ENCODE results near the gene RNU1-2. TPM values are rescaled to one million over a fixed set of nuclear protein-coding genes. Genes with fewer than 3 reads are reported as not detected.
"Not testable (repeated sequence)": the region's sequence is repeated elsewhere in the genome, so short reads cannot be mapped to it uniquely, and the experiment has no call there.

The RNU1-2 gene
- total and polyA plus RNA-seq, 3 donors from 2014 or later: under 0.01 to 18.9 (median under 0.01) TPM

GRCh38 chr1:16907870-16908758, 12.3 kb downstream of the RNU1-2 start:
- 87 to 88% methylated on average over 15 of the region's 15 CpGs for WGBS, 2 donors
- H3K4me1 ChIP-seq: peaks cover 11% of the 10 kb centered on the region
- H3K9me3 ChIP-seq: no peaks in the 10 kb centered on the region
- intact Hi-C loops (cut with DNase I; ENCODE audit: low total_unique reads): no loop called here
- DNase-seq: no peak
- no peaks in the 10 kb centered on the region for H3K36me3 ChIP-seq (ENCODE audit: low read depth, missing control alignments)
- H3K27ac ChIP-seq: no peak overlapping the region
- no peaks in the 10 kb centered on the region for H3K27me3 ChIP-seq
- H3K4me3 ChIP-seq: no peak overlapping the region
- TF ChIP-seq, protein P1, sequence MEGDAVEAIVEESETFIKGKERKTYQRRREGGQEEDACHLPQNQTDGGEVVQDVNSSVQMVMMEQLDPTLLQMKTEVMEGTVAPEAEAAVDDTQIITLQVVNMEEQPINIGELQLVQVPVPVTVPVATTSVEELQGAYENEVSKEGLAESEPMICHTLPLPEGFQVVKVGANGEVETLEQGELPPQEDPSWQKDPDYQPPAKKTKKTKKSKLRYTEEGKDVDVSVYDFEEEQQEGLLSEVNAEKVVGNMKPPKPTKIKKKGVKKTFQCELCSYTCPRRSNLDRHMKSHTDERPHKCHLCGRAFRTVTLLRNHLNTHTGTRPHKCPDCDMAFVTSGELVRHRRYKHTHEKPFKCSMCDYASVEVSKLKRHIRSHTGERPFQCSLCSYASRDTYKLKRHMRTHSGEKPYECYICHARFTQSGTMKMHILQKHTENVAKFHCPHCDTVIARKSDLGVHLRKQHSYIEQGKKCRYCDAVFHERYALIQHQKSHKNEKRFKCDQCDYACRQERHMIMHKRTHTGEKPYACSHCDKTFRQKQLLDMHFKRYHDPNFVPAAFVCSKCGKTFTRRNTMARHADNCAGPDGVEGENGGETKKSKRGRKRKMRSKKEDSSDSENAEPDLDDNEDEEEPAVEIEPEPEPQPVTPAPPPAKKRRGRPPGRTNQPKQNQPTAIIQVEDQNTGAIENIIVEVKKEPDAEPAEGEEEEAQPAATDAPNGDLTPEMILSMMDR (IDR thresholded peaks at IDR 0.05): no peak
- TF ChIP-seq POLR2A (IDR thresholded peaks at IDR 0.05): no peak

DNA sequence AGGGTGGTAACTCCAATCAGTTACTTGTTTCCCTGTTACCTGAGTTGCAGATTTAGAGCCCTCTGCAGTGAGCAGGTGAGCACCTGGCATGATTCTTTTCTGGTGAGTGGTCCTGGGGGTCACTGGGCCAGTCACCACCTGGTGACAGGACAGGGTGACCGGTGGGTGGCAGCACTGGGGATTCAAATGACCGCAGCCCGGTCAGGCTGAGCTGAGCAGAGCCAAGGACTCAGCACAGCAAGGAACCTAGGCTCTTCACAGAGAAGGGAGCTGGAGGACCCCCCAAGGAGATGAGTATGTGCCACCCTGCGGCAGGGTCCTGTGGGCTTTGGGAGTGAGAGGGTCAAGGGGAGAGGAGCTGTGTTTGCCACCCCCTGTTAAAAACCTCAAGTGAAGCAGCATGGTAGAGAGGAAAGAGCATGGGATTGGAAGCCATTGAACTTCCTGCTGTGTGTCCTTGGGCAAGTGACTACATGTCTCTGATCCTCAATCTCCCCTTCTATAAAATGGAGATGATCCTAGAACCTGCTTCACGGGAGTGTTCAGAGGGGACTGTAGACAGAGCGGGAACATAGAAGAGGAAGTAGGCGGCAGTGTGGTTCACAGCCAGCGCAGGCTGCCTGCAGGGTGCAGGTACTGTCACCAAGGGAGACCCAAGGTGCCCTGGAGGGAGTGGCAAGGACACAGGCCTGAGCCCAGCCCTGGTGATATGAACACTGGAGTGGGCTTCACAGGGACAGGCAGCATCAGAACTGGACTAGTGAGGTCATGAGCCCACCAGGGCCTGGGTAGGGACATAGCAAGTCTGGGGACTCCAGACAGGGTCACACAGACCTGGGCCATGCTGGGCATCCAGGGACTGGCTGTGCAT, 16.3 kb downstream of the RNU1-2 start:
- H3K27ac ChIP-seq; DNase-seq; H3K27me3 ChIP-seq; intact Hi-C loops (cut with DNase I; ENCODE audit: low total_unique reads); H3K9me3 ChIP-seq; H3K4me3 ChIP-seq; H3K36me3 ChIP-seq (ENCODE audit: low read depth, missing control alignments): not testable (repeated sequence)
- WGBS, 2 donors: 88 to 89% methylated on average over 8 of the region's 8 CpGs
- H3K4me1 ChIP-seq: peaks cover 23% of the 10 kb centered on the region
- TF ChIP-seq, protein P1 (IDR thresholded peaks at IDR 0.05): peak in 1 of 3 experiments; percentile 6

DNA sequence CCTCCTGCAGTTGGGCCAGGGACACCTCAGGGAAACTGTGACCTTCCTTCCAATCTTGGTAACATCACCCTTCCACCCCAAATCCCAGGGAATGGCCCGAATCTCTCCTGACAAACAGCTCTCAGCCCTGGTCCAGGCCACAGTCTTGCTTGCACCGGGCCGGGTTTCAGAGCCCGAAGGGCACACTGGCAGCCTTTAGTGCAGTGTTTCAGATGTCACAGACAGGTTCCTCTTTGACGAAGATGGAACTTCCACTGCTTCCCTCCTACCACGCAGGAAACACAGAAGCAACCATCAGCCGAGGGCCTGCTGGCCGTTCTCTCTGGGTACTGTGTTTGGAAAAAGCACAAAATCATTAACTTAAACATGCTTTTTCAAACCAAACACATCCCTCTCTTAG, 17.0 kb downstream of the RNU1-2 start:
- H3K27me3 ChIP-seq; H3K27ac ChIP-seq; intact Hi-C loops (cut with DNase I; ENCODE audit: low total_unique reads); H3K36me3 ChIP-seq (ENCODE audit: low read depth, missing control alignments); H3K9me3 ChIP-seq; DNase-seq: not testable (repeated sequence)
- Histone ChIP-seq H3K4me1 (peaks cover 20% of the 10 kb centered on the region), H3K4me3 (peak overlapping the region in 1 of 2 donors; percentile 94)
- 49 to 61% methylated on average over 8 of the region's 8 CpGs for WGBS, 2 donors

DNA sequence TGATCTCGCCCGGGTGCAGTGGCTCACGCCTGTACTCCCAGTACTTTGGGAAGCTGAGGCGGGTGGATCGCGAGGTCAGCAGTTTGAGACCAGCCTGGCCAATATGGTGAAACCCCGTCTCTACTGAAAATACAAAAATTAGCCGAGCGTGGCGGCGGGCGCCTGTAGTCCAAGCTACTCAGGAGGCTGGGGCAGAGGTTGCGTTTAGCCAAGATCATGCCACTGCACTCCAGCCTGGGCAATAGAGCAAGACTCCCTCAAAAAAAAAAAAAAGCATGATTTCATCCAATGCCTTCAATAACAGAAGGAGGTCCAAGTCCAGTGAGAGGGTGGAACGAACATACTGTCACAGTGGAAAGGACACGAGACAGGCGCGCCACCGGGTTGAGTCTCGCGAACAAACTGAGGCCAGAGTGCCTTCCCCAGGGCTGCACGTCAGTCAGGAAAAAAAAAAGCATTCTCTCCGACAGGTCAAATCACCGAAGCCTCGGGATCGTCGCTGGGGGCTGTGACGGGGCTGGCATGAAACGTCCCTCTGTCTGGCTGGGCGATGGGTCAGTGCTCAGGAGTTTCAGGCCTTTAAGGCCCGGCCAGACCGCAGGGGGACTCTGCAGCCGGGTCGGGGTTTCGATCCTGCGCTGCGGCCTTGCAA, 17.5 kb downstream of the RNU1-2 start:
- WGBS, 2 donors: 34 to 39% methylated on average over 36 of the region's 36 CpGs
- Histone ChIP-seq H3K36me3 (ENCODE audit: low read depth, missing control alignments) (no peaks in the 10 kb centered on the region), H3K27me3 (no peaks in the 10 kb centered on the region), H3K9me3 (no peaks in the 10 kb centered on the region), H3K27ac (peak overlapping the region; percentile 63 to 82), H3K4me1 (peaks cover 19% of the 10 kb centered on the region), H3K4me3 (peak overlapping the region; percentile 94 to 99)
- intact Hi-C loops (cut with DNase I; ENCODE audit: low total_unique reads): no loop called here
- DNase-seq: no peak
- TF ChIP-seq, protein P1 (IDR thresholded peaks at IDR 0.05): no peak
- TF ChIP-seq POLR2A (IDR thresholded peaks at IDR 0.05): no peak
